Measurements from ENCODE around the gene HLCS.

The HLCS gene

DNA sequence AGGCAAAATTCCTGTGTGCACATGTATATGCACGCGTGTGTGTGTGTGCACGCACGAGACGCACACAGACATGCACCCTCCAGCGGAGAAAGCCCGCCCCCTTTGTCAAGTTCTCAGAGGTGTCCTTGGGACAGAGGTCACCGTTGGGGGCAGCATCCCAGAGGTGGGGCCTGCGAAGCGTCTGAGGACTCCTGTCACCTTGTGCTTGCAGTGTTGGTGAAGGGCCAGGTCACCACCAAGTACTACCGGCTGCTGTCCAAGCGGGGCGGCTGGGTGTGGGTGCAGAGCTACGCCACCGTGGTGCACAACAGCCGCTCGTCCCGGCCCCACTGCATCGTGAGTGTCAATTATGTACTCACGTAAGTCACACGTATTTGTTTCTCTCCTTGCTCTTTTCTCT lies 225.0 kb downstream of the HLCS start:
- H3K9ac ChIP-seq = no peak overlapping the region
- no peak for TF ChIP-seq CTCF (conservative IDR thresholded peaks at IDR 0.05; ENCODE audit: low read depth, low read length)
- H3K4me2 ChIP-seq = no peak overlapping the region
- H3K27ac ChIP-seq = no peak overlapping the region
- H2AFZ ChIP-seq (ENCODE audit: low read depth) = no peak overlapping the region
- H3K79me2 ChIP-seq (ENCODE audit: insufficient read depth, low read depth) = no peaks in the 10 kb centered on the region
- no peak overlapping the region for H3K4me3 ChIP-seq (IDR thresholded peaks at IDR 0.05; ENCODE audit: insufficient read depth, low read depth, low read length)
- H4K20me1 ChIP-seq (ENCODE audit: insufficient read depth) = no peaks in the 10 kb centered on the region
- H3K4me1 ChIP-seq (ENCODE audit: low read depth, poor library complexity, severe bottlenecking) = no peaks in the 10 kb centered on the region
- H3K27me3 ChIP-seq (ENCODE audit: insufficient read depth, low read depth) = no peaks in the 10 kb centered on the region
- H3K36me3 ChIP-seq (ENCODE audit: insufficient read depth) = no peaks in the 10 kb centered on the region

- Histone ChIP-seq H4K20me1 (ENCODE audit: insufficient read depth) (no peaks in the 10 kb centered on the region), H2AFZ (ENCODE audit: low read depth) (no peak overlapping the region), H3K4me3 (IDR thresholded peaks at IDR 0.05; ENCODE audit: insufficient read depth, low read depth, low read length) (no peak overlapping the region), H3K27ac (no peak overlapping the region), H3K4me1 (ENCODE audit: low read depth, poor library complexity, severe bottlenecking) (no peaks in the 10 kb centered on the region), H3K27me3 (ENCODE audit: insufficient read depth, low read depth) (no peaks in the 10 kb centered on the region), H3K36me3 (ENCODE audit: insufficient read depth) (no peaks in the 10 kb centered on the region), H3K4me2 (no peak overlapping the region), H3K79me2 (ENCODE audit: insufficient read depth, low read depth) (no peaks in the 10 kb centered on the region), H3K9ac (no peak overlapping the region)
- no peak for TF ChIP-seq CTCF (conservative IDR thresholded peaks at IDR 0.05; ENCODE audit: low read depth, low read length)
Observed at GRCh38 chr21:36738489-36739126, 227.9 kb downstream of the HLCS start.

DNA sequence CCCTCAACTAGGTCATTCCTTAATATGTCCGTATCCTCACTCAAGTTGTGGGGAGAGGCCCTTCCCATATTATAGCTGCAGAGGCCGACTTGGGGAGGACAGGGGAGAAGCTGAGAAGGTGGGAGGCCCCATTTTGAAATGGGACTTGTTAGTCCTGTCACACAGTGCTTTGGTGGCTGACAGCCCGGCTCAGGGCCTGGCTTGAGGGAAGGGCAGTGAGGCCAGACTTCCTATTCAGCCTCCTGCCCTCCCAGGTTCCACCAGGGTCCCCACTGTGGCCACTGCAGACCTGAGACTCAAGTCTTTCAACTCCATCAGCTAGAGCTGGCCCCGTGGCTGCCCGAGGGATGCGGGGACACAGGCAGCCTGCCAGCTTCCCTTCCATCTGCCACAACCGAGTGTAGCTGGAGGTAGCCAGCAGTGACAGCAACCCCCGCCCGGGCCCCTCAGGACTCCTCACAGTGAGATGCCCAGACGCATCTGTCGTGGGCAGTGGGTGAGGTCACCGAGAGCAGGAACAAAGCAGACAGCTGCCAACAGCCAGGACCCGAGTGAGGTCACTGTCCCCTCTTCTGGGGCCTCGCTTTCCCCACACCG lies 230.6 kb downstream of the HLCS start:
- Histone ChIP-seq H3K79me2 (ENCODE audit: insufficient read depth, low read depth) (no peaks in the 10 kb centered on the region), H2AFZ (ENCODE audit: low read depth) (no peak overlapping the region), H3K27me3 (ENCODE audit: insufficient read depth, low read depth) (no peaks in the 10 kb centered on the region), H3K9ac (no peak overlapping the region), H3K4me1 (ENCODE audit: low read depth, poor library complexity, severe bottlenecking) (no peaks in the 10 kb centered on the region), H3K27ac (no peak overlapping the region), H3K4me3 (IDR thresholded peaks at IDR 0.05; ENCODE audit: insufficient read depth, low read depth, low read length) (no peak overlapping the region), H3K36me3 (ENCODE audit: insufficient read depth) (no peaks in the 10 kb centered on the region), H4K20me1 (ENCODE audit: insufficient read depth) (no peaks in the 10 kb centered on the region), H3K4me2 (no peak overlapping the region)
- TF ChIP-seq CTCF (conservative IDR thresholded peaks at IDR 0.05; ENCODE audit: low read depth, low read length) = no peak

DNA sequence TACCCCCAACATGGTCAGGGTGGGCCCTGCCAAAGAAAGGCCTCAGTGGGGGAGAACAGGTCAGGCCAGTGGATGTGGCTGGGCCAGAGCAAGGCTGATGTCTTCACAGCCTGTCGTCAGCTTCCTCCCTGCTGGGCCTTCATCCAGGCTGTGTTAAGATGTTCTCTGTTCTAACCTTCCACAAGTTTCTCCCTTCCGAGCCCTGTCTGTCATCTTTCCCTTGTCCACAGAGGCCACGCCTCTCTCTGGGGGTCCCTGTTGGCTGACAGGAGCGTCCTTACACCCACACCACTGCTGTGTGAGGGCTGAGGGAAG lies 231.3 kb downstream of the HLCS start:
- TF ChIP-seq CTCF (conservative IDR thresholded peaks at IDR 0.05; ENCODE audit: low read depth, low read length) = no peak
- Histone ChIP-seq H3K4me1 (ENCODE audit: low read depth, poor library complexity, severe bottlenecking) (no peaks in the 10 kb centered on the region), H3K27me3 (ENCODE audit: insufficient read depth, low read depth) (no peaks in the 10 kb centered on the region), H3K27ac (no peak overlapping the region), H3K79me2 (ENCODE audit: insufficient read depth, low read depth) (no peaks in the 10 kb centered on the region), H3K4me2 (no peak overlapping the region), H4K20me1 (ENCODE audit: insufficient read depth) (no peaks in the 10 kb centered on the region), H3K4me3 (IDR thresholded peaks at IDR 0.05; ENCODE audit: insufficient read depth, low read depth, low read length) (no peak overlapping the region), H3K36me3 (ENCODE audit: insufficient read depth) (no peaks in the 10 kb centered on the region), H2AFZ (ENCODE audit: low read depth) (no peak overlapping the region), H3K9ac (no peak overlapping the region)
